Measurements from ENCODE around the gene PHF3.

Gene PHF3

GRCh38 chr6:63663147-63663955 lies 27.7 kb downstream of the PHF3 start:
- no peak for TF ChIP-seq CTCF (IDR thresholded peaks at IDR 0.05; ENCODE audit: low read depth, low read length)
- peak; percentile 76 to 81 for DNase-seq (ENCODE audit: low read depth in 2 of 2)
- H3K4me3 ChIP-seq (replicated peaks in 1 of 2; ENCODE audit: low read depth in 2 of 2, low read length in 2 of 2) = no peak overlapping the region

GRCh38 chr6:63663956-63664281 lies 28.3 kb downstream of the PHF3 start:
- no peak overlapping the region for H3K4me3 ChIP-seq (replicated peaks in 1 of 2; ENCODE audit: low read depth in 2 of 2, low read length in 2 of 2)
- peak in 1 of 2 donors; percentile 11 for DNase-seq (ENCODE audit: low read depth in 2 of 2)
- TF ChIP-seq CTCF (IDR thresholded peaks at IDR 0.05; ENCODE audit: low read depth, low read length) = no peak

- H3K4me3 ChIP-seq (replicated peaks in 1 of 2; ENCODE audit: low read depth in 2 of 2, low read length in 2 of 2) = no peak overlapping the region
- no peak for DNase-seq (ENCODE audit: low read depth in 2 of 2)
- TF ChIP-seq CTCF (IDR thresholded peaks at IDR 0.05; ENCODE audit: low read depth, low read length) = no peak
These were observed 35.6 kb downstream of the PHF3 start for GRCh38 chr6:63671098-63671754.

GRCh38 chr6:63672582-63673129 lies 37.1 kb downstream of the PHF3 start:
- H3K4me3 ChIP-seq (replicated peaks in 1 of 2; ENCODE audit: low read depth in 2 of 2, low read length in 2 of 2) = no peak overlapping the region
- DNase-seq (ENCODE audit: low read depth in 2 of 2) = no peak
- TF ChIP-seq CTCF (IDR thresholded peaks at IDR 0.05; ENCODE audit: low read depth, low read length) = no peak

GRCh38 chr6:63673692-63674091 lies 38.1 kb downstream of the PHF3 start:
- TF ChIP-seq CTCF (IDR thresholded peaks at IDR 0.05; ENCODE audit: low read depth, low read length) = no peak
- DNase-seq (ENCODE audit: low read depth in 2 of 2) = no peak
- H3K4me3 ChIP-seq (replicated peaks in 1 of 2; ENCODE audit: low read depth in 2 of 2, low read length in 2 of 2) = no peak overlapping the region

- no peak overlapping the region for H3K4me3 ChIP-seq (replicated peaks in 1 of 2; ENCODE audit: low read depth in 2 of 2, low read length in 2 of 2)
- DNase-seq (ENCODE audit: low read depth in 2 of 2) = no peak
- TF ChIP-seq CTCF (IDR thresholded peaks at IDR 0.05; ENCODE audit: low read depth, low read length) = no peak
These were observed 39.0 kb downstream of the PHF3 start for GRCh38 chr6:63674635-63675034.

Measured in cardiac fibroblast (primary cell).